Stimulated activated CD4-positive, alpha-beta T cell treated with anti-CD3 and anti-CD28 coated beads, TNF-alpha, amount 100 ng/mL, for 24 hours (primary cell): Measurements from ENCODE around the gene PLPP1.

Source experiments
- DNase-seq, 3 experiments: peaks; one replicate each; pipeline ENCODE4 v3.0.0-alpha.2; 2020; ENCODE audit warnings: low read depth in 3 of 3

Gene PLPP1

GRCh38 chr5:55534436-55535198, at the start of gene PLPP1:
PLPP1 (minus strand) TSS chr5:55534964; CDS start chr5:55534629, 335 bp downstream.
- peak; percentile 59 to 81 (median 64) for DNase-seq

- no peak for DNase-seq
Observed at GRCh38 chr5:55583578-55583977, 48.8 kb upstream of the PLPP1 start.

- DNase-seq: no peak
Observed at GRCh38 chr5:55582256-55582655, 47.5 kb upstream of the PLPP1 start.

GRCh38 chr5:55580042-55580441, 45.3 kb upstream of the PLPP1 start:
- DNase-seq: no peak

- no peak for DNase-seq
Observed at GRCh38 chr5:55578771-55579170, 44.0 kb upstream of the PLPP1 start.

- no peak for DNase-seq
Observed at GRCh38 chr5:55577353-55578060, 42.7 kb upstream of the PLPP1 start.

- DNase-seq: no peak
Observed at GRCh38 chr5:55576661-55577060, 41.9 kb upstream of the PLPP1 start.

- no peak for DNase-seq
Observed at GRCh38 chr5:55575815-55576583, 41.2 kb upstream of the PLPP1 start.

- DNase-seq: no peak
Observed at GRCh38 chr5:55572600-55572999, 37.8 kb upstream of the PLPP1 start.

- DNase-seq: no peak
Observed at GRCh38 chr5:55572020-55572419, 37.3 kb upstream of the PLPP1 start.

GRCh38 chr5:55570570-55570969, 35.8 kb upstream of the PLPP1 start:
- no peak for DNase-seq

GRCh38 chr5:55570026-55570425, 35.3 kb upstream of the PLPP1 start:
- DNase-seq: no peak

GRCh38 chr5:55569513-55569865, 34.7 kb upstream of the PLPP1 start:
- no peak for DNase-seq

GRCh38 chr5:55568654-55569512, 34.1 kb upstream of the PLPP1 start:
- DNase-seq: no peak

- no peak for DNase-seq
Observed at GRCh38 chr5:55564721-55565120, 30.0 kb upstream of the PLPP1 start.

- no peak for DNase-seq
Observed at GRCh38 chr5:55558484-55558883, 23.7 kb upstream of the PLPP1 start.

- DNase-seq: no peak
Observed at GRCh38 chr5:55557123-55557522, 22.4 kb upstream of the PLPP1 start.

- DNase-seq: no peak
Observed at GRCh38 chr5:55554585-55555202, 19.9 kb upstream of the PLPP1 start.

GRCh38 chr5:55551904-55552303, 17.1 kb upstream of the PLPP1 start:
- DNase-seq: no peak

- DNase-seq: no peak
Observed at GRCh38 chr5:55551358-55551757, 16.6 kb upstream of the PLPP1 start.

GRCh38 chr5:55547781-55548180, 13.0 kb upstream of the PLPP1 start:
- no peak for DNase-seq
